HFFc6 (cell line): Measurements from ENCODE around the gene SLC30A10. TPM values are rescaled to one million over a fixed set of nuclear protein-coding genes. Genes with fewer than 3 reads are reported as not detected.

Experiments
- DNase-seq: peaks from one replicate; pipeline ENCODE4 v3.0.0-alpha.2; 2018
- H3K27ac Mint-ChIP-seq: 2 replicates; pipeline ENCODE4 v1.8.0; 2020; ENCODE audit warnings: mild to moderate bottlenecking, mixed read lengths
- H3K27me3 Mint-ChIP-seq: 2 replicates; pipeline ENCODE4 v1.8.0; 2021; ENCODE audit warnings: mild to moderate bottlenecking, moderate library complexity, mixed read lengths; ENCODE audit not compliant: insufficient read depth
- H3K36me3 Mint-ChIP-seq: 2 replicates; pipeline ENCODE4 v1.8.0; 2021; ENCODE audit warnings: low read depth, mixed read lengths
- H3K4me1 Mint-ChIP-seq: 2 replicates; pipeline ENCODE4 v1.8.0; 2020; ENCODE audit warnings: low read depth, mixed read lengths
- H3K4me3 Mint-ChIP-seq: 2 replicates; pipeline ENCODE4 v1.8.0; 2020; ENCODE audit warnings: mild to moderate bottlenecking, moderate library complexity, mixed read lengths
- H3K9me3 Mint-ChIP-seq: 2 replicates; pipeline ENCODE4 v1.8.0; 2020; ENCODE audit warnings: mild to moderate bottlenecking, mixed read lengths
- long read RNA-seq: library from polyadenylated mRNA; unstranded; transcript quantifications from one replicate; pipeline ENCODE4 v2.0.0, GENCODE V29; 2019
- total RNA-seq, 6 experiments: library from RNA; stranded (reverse); fragmentation: NEBNext Ultra II Directional; extraction: Animal tissue kit (Norgen Biotek cat#: 25700); gene quantifications; 2 replicates in 1 of 6; 3 replicates in 5 of 6; pipeline ENCODE4 v1.2.3, GENCODE V29; 2021
- TF ChIP-seq, protein P1 (sequence below): fragments of 200-600 bp; sonication (generic); IDR thresholded peaks from 2 replicates; pipeline ENCODE4 v1.5.0; 2021; ENCODE audit warnings: antibody characterized with exemption, mild to moderate bottlenecking

SLC30A10 gene
- total RNA-seq: not detected
- long read RNA-seq: 0 reads

DNA sequence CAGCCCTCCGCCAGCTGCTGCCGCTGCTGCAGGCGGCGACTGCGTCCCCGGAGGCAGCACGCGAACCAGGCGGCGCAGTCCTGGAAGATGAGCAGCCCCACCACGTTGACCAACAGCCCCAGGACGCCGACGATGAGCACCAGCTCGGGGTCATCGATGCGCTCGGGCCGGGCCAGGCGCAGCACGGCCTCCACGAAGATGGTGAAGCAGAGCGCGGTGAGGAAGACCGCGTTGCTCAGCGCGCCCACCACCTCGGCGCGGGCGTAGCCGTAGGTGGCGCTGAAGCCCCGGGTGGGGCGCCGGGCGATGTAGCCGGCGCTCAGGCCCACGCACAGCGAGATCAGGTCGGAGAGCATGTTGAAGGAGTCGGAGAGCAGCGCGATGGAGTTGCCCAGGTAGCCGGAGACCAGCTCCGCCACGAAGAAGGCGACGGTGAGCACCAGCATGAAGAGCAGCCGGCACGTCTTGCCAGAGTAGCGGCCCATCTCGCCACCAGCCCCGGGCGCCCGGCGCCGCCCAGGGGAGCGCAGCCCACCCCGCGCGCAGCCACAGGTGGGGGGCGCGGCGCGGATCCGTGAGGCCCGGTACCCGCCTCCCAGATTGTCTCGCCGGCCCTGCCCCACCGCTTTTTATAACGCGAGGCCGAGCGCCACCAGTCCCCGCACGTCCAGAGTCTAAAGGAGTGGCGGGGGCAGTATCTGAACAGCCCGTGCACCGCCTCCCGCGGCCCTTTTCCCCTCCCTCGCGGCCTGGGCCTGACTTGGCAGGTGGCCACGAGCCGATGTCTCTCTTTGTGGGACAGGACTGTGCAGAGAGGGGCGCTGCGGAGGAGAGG, at the start of gene SLC30A10:
SLC30A10 (minus strand) TSS at position 602 of the 835 bp plus-strand sequence; CDS start at position 485, 117 bp downstream.
- Mint-ChIP-seq H3K36me3 (no peaks in the 10 kb centered on the region), H3K4me3 (no peak within 1 kb of the TSS), H3K27me3 (peaks cover 1% of the 10 kb centered on the region; the same call in 1 of the 2 replicates), H3K4me1 (no peaks in the 10 kb centered on the region), H3K27ac (no peak within 1 kb of the TSS), H3K9me3 (peaks cover 21% of the 10 kb centered on the region)
- DNase-seq: no peak
- TF ChIP-seq, protein P1, sequence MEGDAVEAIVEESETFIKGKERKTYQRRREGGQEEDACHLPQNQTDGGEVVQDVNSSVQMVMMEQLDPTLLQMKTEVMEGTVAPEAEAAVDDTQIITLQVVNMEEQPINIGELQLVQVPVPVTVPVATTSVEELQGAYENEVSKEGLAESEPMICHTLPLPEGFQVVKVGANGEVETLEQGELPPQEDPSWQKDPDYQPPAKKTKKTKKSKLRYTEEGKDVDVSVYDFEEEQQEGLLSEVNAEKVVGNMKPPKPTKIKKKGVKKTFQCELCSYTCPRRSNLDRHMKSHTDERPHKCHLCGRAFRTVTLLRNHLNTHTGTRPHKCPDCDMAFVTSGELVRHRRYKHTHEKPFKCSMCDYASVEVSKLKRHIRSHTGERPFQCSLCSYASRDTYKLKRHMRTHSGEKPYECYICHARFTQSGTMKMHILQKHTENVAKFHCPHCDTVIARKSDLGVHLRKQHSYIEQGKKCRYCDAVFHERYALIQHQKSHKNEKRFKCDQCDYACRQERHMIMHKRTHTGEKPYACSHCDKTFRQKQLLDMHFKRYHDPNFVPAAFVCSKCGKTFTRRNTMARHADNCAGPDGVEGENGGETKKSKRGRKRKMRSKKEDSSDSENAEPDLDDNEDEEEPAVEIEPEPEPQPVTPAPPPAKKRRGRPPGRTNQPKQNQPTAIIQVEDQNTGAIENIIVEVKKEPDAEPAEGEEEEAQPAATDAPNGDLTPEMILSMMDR: no peak

DNA sequence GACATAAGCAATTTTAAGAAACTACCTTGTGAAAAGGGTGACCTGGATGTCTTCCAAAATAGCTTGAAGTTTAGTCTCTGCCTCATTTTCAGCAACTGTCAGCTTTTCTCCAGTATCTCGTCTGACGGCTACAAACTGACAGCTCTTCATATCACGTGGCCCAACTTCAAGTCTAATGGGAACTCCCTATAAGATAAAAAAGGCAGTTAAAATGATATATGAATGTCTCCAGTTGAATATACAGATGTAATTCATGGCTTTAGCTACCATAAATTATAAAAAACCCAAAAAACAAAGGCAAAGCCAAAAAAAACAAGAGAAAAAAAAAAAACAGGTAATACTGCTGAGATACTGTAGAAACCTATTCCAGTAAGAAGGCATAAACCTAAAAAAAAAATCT, 44.9 kb upstream of the SLC30A10 start:
- Mint-ChIP-seq H3K27me3 (no peaks in the 10 kb centered on the region), H3K4me3 (no peak overlapping the region), H3K4me1 (no peaks in the 10 kb centered on the region), H3K36me3 (peaks cover 23% of the 10 kb centered on the region), H3K9me3 (no peaks in the 10 kb centered on the region), H3K27ac (no peak overlapping the region)
- DNase-seq: no peak
- TF ChIP-seq, protein P1: no peak

DNA sequence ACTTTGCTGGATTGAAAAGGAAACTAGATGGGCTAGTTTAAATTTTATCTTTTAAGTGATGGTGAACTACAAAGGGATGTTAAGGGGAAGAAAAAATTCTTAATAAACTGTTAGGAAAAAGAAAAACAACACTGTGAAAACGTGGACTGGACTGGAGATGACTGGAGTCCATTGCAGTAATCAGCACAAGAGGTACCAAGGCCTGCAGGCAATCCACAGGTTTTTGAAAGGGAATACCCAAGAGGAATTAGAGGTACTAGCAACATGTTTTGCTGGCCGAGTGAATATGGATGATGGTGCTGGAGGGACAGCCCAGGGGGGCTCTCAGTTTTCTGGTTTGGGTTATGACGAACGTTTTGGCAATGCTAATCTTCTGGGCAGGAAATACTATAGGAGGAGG, 39.0 kb upstream of the SLC30A10 start:
- Mint-ChIP-seq H3K36me3 (peaks cover 20% of the 10 kb centered on the region), H3K9me3 (no peaks in the 10 kb centered on the region), H3K4me3 (no peak overlapping the region), H3K4me1 (no peaks in the 10 kb centered on the region), H3K27me3 (peaks cover 4% of the 10 kb centered on the region), H3K27ac (no peak overlapping the region)
- TF ChIP-seq, protein P1: no peak
- no peak for DNase-seq

- TF ChIP-seq, protein P1: no peak
- no peaks in the 10 kb centered on the region for H3K9me3 Mint-ChIP-seq
- no peak for DNase-seq
Measured at GRCh38 chr1:219966071-219966349, 37.7 kb upstream of the SLC30A10 start.

DNA sequence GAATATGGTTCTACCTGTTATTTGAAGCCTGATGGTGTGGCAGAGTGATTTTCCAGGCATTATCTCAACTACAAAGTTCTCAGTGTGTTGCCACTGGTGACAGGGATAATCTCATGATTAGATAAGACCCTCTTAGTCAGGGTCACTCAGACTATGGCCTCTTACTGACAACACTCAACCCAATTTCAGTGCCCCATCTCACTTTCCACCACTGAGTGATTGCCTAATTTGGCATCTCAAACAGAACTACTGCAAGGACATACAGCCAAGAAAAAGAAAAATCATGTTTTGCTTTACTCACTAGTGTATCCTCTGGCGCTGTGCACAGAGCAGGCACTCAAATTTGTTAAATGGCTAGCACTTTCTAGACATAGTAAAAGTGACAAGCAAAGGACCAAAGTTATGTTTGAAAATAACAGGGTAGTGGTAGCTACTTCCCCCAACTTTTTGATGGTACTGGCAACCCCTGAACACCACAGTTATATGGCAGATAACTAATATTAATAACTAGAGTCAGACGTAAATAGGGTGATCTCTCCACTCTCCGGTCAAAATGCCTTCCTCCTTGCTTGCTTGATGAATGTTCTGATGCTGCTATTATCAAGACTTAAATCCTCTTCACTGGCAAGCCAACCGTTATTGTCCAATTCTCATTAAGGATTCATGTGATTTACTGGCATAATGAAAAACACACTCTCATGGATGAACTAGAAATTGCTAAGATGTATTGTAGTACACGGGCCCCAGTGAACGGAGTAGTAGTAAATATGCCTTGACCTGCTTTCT, 37.1 kb upstream of the SLC30A10 start:
- H3K4me3 Mint-ChIP-seq: no peak overlapping the region
- no peak for DNase-seq
- peaks cover 4% of the 10 kb centered on the region for H3K27me3 Mint-ChIP-seq
- peaks cover 16% of the 10 kb centered on the region for H3K36me3 Mint-ChIP-seq
- no peaks in the 10 kb centered on the region for H3K4me1 Mint-ChIP-seq
- no peaks in the 10 kb centered on the region for H3K9me3 Mint-ChIP-seq
- TF ChIP-seq, protein P1: no peak
- H3K27ac Mint-ChIP-seq: no peak overlapping the region

More at GRCh38 chr1:219966071-219966349, 37.7 kb upstream of the SLC30A10 start:
- H3K36me3 Mint-ChIP-seq: peaks cover 20% of the 10 kb centered on the region
- H3K4me1 Mint-ChIP-seq: no peaks in the 10 kb centered on the region
- H3K27me3 Mint-ChIP-seq: peaks cover 4% of the 10 kb centered on the region
- H3K27ac Mint-ChIP-seq: no peak overlapping the region
- no peak overlapping the region for H3K4me3 Mint-ChIP-seq
